Muscle layer of duodenum (tissue), 2 donors: ENCODE measurements around the gene MGAT5B.

Experiments
- H3K27ac ChIP-seq: one replicate; pipeline ENCODE4 v1.7.0; 2013; ENCODE audit warnings: mild to moderate bottlenecking, low read length
- H3K27me3 ChIP-seq: one replicate; pipeline ENCODE4 v1.7.0; 2013; ENCODE audit warnings: low read depth, mild to moderate bottlenecking, control low read depth, low read length
- H3K36me3 ChIP-seq, 2 donors: one replicate each; pipeline ENCODE4 v1.7.0; 2013; ENCODE audit warnings: low read length in 2 of 2, control low read depth in 1 of 2, mild to moderate bottlenecking in 1 of 2; ENCODE audit not compliant: insufficient read depth in 2 of 2, control insufficient read depth in 1 of 2
- H3K4me1 ChIP-seq, 2 donors: one replicate each; pipeline ENCODE4 v1.7.0; 2013; ENCODE audit warnings: low read length in 2 of 2, mild to moderate bottlenecking in 2 of 2, control low read depth in 1 of 2, moderate library complexity in 1 of 2; ENCODE audit not compliant: insufficient read depth in 2 of 2, control insufficient read depth in 1 of 2
- H3K4me3 ChIP-seq, 2 donors: one replicate each; pipeline ENCODE4 v1.7.0; 2013; ENCODE audit warnings: low read length in 2 of 2, low read depth in 1 of 2, mild to moderate bottlenecking in 1 of 2
- H3K9me3 ChIP-seq, 2 donors: one replicate each; pipeline ENCODE4 v1.7.0; 2013; ENCODE audit warnings: low read length in 2 of 2, control low read depth in 1 of 2, mild to moderate bottlenecking in 1 of 2; ENCODE audit not compliant: control insufficient read depth in 1 of 2
- donor health status: healthy.

The MGAT5B gene

GRCh38 chr17:76893623-76894334 is 25.6 kb downstream of the MGAT5B start:
- Histone ChIP-seq H3K9me3 (no peaks in the 10 kb centered on the region), H3K4me3 (no peak overlapping the region), H3K4me1 (no peaks in the 10 kb centered on the region), H3K27me3 (no peaks in the 10 kb centered on the region), H3K36me3 (no peaks in the 10 kb centered on the region), H3K27ac (no peak overlapping the region)

DNA sequence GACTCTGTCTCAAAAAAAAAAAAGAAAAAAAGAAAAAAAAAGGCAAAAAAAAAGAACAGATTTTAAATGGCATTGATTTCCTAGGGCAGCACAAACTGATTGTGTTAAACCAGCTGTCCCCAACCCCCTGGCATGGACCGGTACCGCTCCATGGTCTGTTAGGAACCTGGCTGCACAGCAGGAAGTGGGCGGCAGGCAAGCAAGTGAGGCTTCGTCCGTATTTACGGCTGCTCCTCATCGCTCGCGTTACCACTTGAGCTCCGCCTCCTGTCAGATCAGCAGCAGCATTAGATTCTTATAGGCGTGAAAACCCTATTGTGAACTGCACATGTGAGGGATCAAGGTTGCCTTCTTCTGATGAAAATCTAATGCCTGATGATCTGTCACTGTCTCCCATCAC is 26.6 kb downstream of the MGAT5B start:
- Histone ChIP-seq H3K27ac (no peak overlapping the region), H3K36me3 (no peaks in the 10 kb centered on the region), H3K9me3 (no peaks in the 10 kb centered on the region), H3K4me1 (no peaks in the 10 kb centered on the region), H3K27me3 (no peaks in the 10 kb centered on the region), H3K4me3 (no peak overlapping the region)

DNA sequence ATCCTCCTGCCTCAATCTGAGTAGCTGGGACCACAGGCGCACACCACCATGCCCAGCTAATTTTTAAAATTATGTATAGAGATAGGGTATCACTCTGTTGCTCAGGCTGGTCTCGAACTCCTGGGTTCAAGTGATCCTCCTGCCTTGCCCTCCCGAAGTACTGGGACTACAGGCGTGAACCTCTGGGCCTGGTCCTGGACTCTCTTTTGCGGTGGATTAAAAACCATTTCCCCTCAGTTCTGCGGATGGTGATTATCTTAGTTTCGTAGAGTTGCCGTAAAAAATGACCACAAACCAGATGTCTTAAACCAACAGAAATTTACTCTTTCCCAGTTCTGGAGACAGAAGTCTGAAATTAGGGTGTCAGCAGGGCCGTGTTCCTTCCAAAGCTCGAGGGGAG is 28.8 kb downstream of the MGAT5B start:
- Histone ChIP-seq H3K27ac (no peak overlapping the region), H3K27me3 (no peaks in the 10 kb centered on the region), H3K36me3 (no peaks in the 10 kb centered on the region), H3K4me1 (no peaks in the 10 kb centered on the region), H3K4me3 (no peak overlapping the region), H3K9me3 (no peaks in the 10 kb centered on the region)

DNA sequence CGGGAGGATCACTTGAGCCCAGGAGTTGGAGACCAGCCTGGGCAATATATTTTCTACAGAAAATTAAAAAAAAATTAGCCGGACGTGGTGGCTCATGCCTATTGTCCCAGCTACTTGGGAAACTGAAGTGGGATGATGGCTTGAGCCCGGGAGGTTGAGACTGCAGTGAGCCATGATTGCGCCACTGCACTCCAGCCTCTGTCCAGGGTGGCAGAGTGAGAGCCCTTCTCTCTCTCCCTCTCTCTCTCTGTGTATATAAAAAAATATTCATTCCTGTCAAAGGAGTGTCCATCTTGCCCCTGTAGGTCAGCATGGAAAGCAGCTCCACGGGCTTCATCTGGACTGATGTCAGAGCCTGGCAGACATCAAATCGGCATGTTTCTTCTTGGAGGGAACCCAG is 31.2 kb downstream of the MGAT5B start:
- H3K27ac ChIP-seq: no peak overlapping the region
- no peaks in the 10 kb centered on the region for H3K4me1 ChIP-seq
- no peak overlapping the region for H3K4me3 ChIP-seq

GRCh38 chr17:76900723-76901122 is 32.5 kb downstream of the MGAT5B start:
- H3K36me3 ChIP-seq: no peaks in the 10 kb centered on the region
- no peaks in the 10 kb centered on the region for H3K9me3 ChIP-seq
- no peak overlapping the region for H3K27ac ChIP-seq
- H3K4me3 ChIP-seq: no peak overlapping the region
- H3K4me1 ChIP-seq: no peaks in the 10 kb centered on the region
- H3K27me3 ChIP-seq: no peaks in the 10 kb centered on the region

More for the DNA sequence above, 31.2 kb downstream of the MGAT5B start:
- Histone ChIP-seq H3K27me3 (no peaks in the 10 kb centered on the region), H3K9me3 (no peaks in the 10 kb centered on the region), H3K36me3 (no peaks in the 10 kb centered on the region)

- Histone ChIP-seq H3K9me3 (no peaks in the 10 kb centered on the region), H3K36me3 (no peaks in the 10 kb centered on the region), H3K27ac (no peak overlapping the region), H3K27me3 (no peaks in the 10 kb centered on the region), H3K4me3 (no peak overlapping the region), H3K4me1 (no peaks in the 10 kb centered on the region)
Observed at GRCh38 chr17:76901542-76902197, 33.5 kb downstream of the MGAT5B start.

GRCh38 chr17:76902476-76902875 is 34.3 kb downstream of the MGAT5B start:
- Histone ChIP-seq H3K4me1 (no peaks in the 10 kb centered on the region), H3K27me3 (no peaks in the 10 kb centered on the region), H3K27ac (no peak overlapping the region), H3K36me3 (no peaks in the 10 kb centered on the region), H3K4me3 (no peak overlapping the region), H3K9me3 (no peaks in the 10 kb centered on the region)

DNA sequence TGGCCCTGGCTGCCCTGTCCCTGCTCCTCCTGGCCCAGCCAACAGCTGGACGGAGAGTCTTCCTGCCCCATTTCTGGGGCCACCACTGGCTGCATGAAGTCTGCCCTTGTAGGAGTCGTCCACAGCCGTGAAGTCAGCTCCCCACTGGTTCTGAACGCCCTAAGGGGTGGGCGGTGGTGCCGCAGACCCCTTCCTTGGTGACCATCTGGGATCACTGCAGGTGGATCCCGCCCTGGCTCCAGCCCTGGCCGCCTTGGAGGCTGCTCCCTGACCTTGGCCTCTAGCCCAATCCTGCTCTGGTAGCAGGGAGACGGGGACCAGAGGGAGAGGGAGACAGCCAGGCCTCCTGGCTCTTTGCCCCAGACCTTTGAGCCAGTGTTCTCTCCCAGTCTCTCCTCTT is 35.4 kb downstream of the MGAT5B start:
- H3K4me1 ChIP-seq: no peaks in the 10 kb centered on the region
- no peak overlapping the region for H3K4me3 ChIP-seq
- H3K36me3 ChIP-seq: no peaks in the 10 kb centered on the region
- no peak overlapping the region for H3K27ac ChIP-seq
- H3K27me3 ChIP-seq: no peaks in the 10 kb centered on the region
- H3K9me3 ChIP-seq: no peaks in the 10 kb centered on the region

- Histone ChIP-seq H3K36me3 (no peaks in the 10 kb centered on the region), H3K4me3 (no peak overlapping the region)
Observed at GRCh38 chr17:76904116-76904515, 35.9 kb downstream of the MGAT5B start.

DNA sequence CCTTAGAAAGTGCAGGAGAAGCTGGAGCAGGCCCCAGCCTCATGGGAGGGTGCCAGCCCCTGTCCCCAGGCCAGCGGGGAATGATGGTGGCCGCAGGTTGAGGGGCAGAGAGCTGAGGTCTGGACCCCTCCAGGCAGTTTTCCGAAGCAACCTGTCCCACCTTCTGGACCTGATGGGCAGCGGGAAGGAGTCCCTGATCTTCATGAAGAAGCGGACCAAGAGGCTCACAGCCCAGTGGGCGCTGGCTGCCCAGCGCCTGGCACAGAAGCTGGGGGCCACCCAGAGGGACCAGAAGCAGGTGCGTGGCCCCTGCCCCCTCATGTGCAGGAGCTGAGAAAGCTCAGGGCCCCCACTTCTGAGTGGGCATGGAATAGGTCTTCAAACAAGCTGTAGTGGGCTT is 36.8 kb downstream of the MGAT5B start:
- no peak overlapping the region for H3K27ac ChIP-seq
- H3K36me3 ChIP-seq: no peaks in the 10 kb centered on the region
- no peaks in the 10 kb centered on the region for H3K9me3 ChIP-seq
- H3K4me1 ChIP-seq: no peaks in the 10 kb centered on the region
- H3K4me3 ChIP-seq: no peak overlapping the region
- no peaks in the 10 kb centered on the region for H3K27me3 ChIP-seq

More at GRCh38 chr17:76904116-76904515, 35.9 kb downstream of the MGAT5B start:
- H3K9me3 ChIP-seq: no peaks in the 10 kb centered on the region
- no peak overlapping the region for H3K27ac ChIP-seq
- no peaks in the 10 kb centered on the region for H3K27me3 ChIP-seq
- no peaks in the 10 kb centered on the region for H3K4me1 ChIP-seq

GRCh38 chr17:76905836-76906235 is 37.6 kb downstream of the MGAT5B start:
- Histone ChIP-seq H3K27me3 (no peaks in the 10 kb centered on the region), H3K36me3 (no peaks in the 10 kb centered on the region), H3K4me3 (no peak overlapping the region), H3K9me3 (no peaks in the 10 kb centered on the region), H3K4me1 (no peaks in the 10 kb centered on the region), H3K27ac (no peak overlapping the region)

GRCh38 chr17:76906463-76906862 is 38.3 kb downstream of the MGAT5B start:
- no peak overlapping the region for H3K4me3 ChIP-seq
- H3K27me3 ChIP-seq: no peaks in the 10 kb centered on the region

More at GRCh38 chr17:76906463-76906862, 38.3 kb downstream of the MGAT5B start:
- Histone ChIP-seq H3K36me3 (no peaks in the 10 kb centered on the region), H3K27ac (no peak overlapping the region), H3K4me1 (no peaks in the 10 kb centered on the region), H3K9me3 (no peaks in the 10 kb centered on the region)
